Lower leg skin (tissue), 4 donors: ENCODE measurements around the gene ABCG2. TPM values are rescaled to one million over a fixed set of nuclear protein-coding genes. Genes with fewer than 3 reads are reported as not detected.

Source experiments
- DNase-seq, 2 donors: peaks; one replicate each; pipeline ENCODE4 v3.0.0-alpha.2; 2019; ENCODE audit warnings: low spot score in 2 of 2
- H3K4me3 ChIP-seq: fragments of 200-600 bp; sonication (generic); 2 replicates; pipeline ENCODE4 v1.5.1; 2017; ENCODE audit warnings: mild to moderate bottlenecking, low read depth; ENCODE audit not compliant: poor library complexity, severe bottlenecking
- CTCF ChIP-seq, 3 donors: fragments of 450-650 bp; IDR thresholded peaks; one replicate each; pipeline ENCODE4 v1.5.1; 2016; ENCODE audit warnings: antibody characterized with exemption in 3 of 3, mild to moderate bottlenecking in 3 of 3, moderate library complexity in 2 of 3
- POLR2A ChIP-seq, 2 donors: fragments of 450-650 bp; IDR thresholded peaks; one replicate each; pipeline ENCODE4 v1.6.1; 2016 to 2017; ENCODE audit warnings: antibody characterized with exemption in 2 of 2, mild to moderate bottlenecking in 1 of 2, moderate library complexity in 1 of 2
- WGBS, 2 donors: methylation state at CpG; one replicate each; pipeline ENCODE4 v1.1.5; 2018; 5-methylcytosine and 5-hydroxymethylcytosine counted together
- intact Hi-C: fragments of 100-400 bp; cut with DNase I; formaldehyde crosslinking; loops from one replicate; pipeline ENCODE4 v1.15.0; 2023; ENCODE audit warnings: low total_unique reads
- total RNA-seq, 4 donors: library from RNA; depleted of rRNA; stranded (reverse); fragments of >200 nt; gene quantifications; one replicate each; pipeline ENCODE4 v1.1.0, GENCODE V29; 2016

Gene ABCG2
- total RNA-seq, 4 donors from 2014 or later = 0.38 to 3.6 (median 1.3) TPM

DNA sequence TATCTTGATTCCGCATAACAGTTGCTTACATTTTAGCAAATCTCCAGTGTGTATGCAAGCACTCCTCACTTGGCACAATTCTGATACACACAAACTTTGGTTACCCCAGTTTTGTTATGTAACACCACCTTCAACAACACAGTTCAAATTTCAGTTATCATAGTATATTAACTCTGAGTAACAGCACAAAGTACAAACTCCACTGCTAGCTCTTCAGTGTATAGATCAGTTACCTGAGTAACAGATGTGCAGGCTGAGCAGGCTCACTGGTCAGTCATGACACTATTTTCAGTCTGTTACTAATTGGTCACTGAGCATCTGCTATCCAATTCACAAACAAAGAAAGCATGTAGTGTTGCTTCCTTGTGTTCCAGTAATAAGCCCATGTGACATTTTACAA lies 95.6 kb downstream of the ABCG2 start:
- no peak for TF ChIP-seq CTCF (IDR thresholded peaks at IDR 0.05)
- TF ChIP-seq POLR2A (IDR thresholded peaks at IDR 0.05) = no peak
- intact Hi-C loops = no loop called here
- WGBS, 2 donors = 97 to 100% methylated on average over 1 of the region's 1 CpG
- no peak overlapping the region for H3K4me3 ChIP-seq
- no peak for DNase-seq

DNA sequence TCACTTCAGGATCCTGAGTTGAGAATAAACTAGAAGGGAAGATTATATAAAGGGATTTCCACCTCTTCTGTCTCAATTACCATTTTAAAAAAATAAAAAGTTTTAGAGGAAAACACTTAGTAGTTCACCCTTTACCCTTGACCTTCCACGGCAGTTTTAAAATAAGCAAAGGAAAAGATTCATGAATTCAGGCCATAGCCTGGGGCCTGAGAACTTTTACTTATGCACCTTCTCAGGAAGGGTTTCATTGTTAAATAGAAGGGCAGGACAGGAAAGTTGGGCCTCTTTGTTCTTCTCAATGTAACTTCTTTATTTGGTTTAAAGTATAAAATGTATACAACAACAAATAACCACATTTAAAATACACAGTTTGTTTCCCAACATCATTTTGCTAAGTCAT lies 96.1 kb downstream of the ABCG2 start:
- no peak for DNase-seq
- TF ChIP-seq CTCF (IDR thresholded peaks at IDR 0.05) (no peak), POLR2A (IDR thresholded peaks at IDR 0.05) (no peak)
- intact Hi-C loops = no loop called here
- no peak overlapping the region for H3K4me3 ChIP-seq
- WGBS, 2 donors = 70 to 74% methylated on average over 1 of the region's 1 CpG

DNA sequence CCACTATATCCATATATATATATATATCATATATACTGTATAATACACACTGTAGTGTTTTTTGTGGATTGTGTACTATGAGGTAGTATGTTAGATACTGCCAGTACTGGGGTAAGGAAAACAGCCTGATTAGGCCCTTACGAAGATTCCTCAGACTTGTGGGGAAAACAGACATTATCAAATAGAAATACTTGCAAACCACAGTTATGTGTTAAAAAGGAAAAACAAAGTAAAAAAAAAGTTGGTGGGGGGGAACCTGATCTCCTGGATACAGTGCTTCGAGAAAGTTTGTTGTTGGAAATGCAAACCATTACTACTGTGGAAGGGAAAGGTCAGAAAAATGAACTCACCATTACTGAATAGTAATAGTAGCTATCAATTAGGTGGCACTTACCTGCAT lies 98.0 kb downstream of the ABCG2 start:
- no peak overlapping the region for H3K4me3 ChIP-seq
- 83 to 88% methylated on average over 2 of the region's 2 CpGs for WGBS, 2 donors
- DNase-seq = no peak
- TF ChIP-seq CTCF (IDR thresholded peaks at IDR 0.05) (no peak), POLR2A (IDR thresholded peaks at IDR 0.05) (no peak)
- intact Hi-C loops = no loop called here

DNA sequence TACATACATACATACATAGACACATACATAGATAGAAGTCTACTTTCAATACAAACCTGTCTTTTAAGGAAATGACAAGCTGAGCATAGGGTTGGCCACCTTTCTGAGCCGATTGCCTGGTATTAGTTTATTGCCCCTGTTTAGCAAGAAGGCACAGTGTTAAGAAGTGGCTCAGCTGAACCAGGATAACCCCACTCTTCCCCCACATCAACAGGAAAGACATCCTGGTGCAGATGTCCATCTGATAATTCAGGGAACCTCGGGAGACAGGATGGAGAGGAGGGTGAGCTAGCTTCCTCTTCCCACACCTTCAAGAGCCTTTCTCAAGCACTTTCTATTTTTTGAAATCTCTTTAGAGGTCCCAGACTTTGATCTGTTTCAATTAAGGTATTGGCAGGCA lies 98.7 kb downstream of the ABCG2 start:
- TF ChIP-seq POLR2A (IDR thresholded peaks at IDR 0.05) = no peak
- TF ChIP-seq CTCF (IDR thresholded peaks at IDR 0.05) = no peak
- H3K4me3 ChIP-seq = no peak overlapping the region
- WGBS, 2 donors = 65 to 77% methylated on average over 2 of the region's 2 CpGs
- DNase-seq = no peak
- intact Hi-C loops = no loop called here

GRCh38 chr4:88058295-88058694 lies 100.1 kb downstream of the ABCG2 start:
- H3K4me3 ChIP-seq = no peak overlapping the region
- no peak for DNase-seq
- WGBS, 2 donors = 95 to 97% methylated on average over 3 of the region's 3 CpGs
- TF ChIP-seq POLR2A (IDR thresholded peaks at IDR 0.05) = no peak
- TF ChIP-seq CTCF (IDR thresholded peaks at IDR 0.05) = no peak
- intact Hi-C loops = no loop called here

GRCh38 chr4:88054901-88055300 lies 103.5 kb downstream of the ABCG2 start:
- no peak for DNase-seq
- intact Hi-C loops = no loop called here
- H3K4me3 ChIP-seq = no peak overlapping the region
- WGBS, 2 donors = 79 to 89% methylated on average over 3 of the region's 3 CpGs
- TF ChIP-seq CTCF (IDR thresholded peaks at IDR 0.05) (no peak), POLR2A (IDR thresholded peaks at IDR 0.05) (no peak)
